Measurements from ENCODE around the gene ELANE.
"Not testable (repeated sequence)": the region's sequence is repeated elsewhere in the genome, so short reads cannot be mapped to it uniquely, and the experiment has no call there.

The ELANE gene

DNA sequence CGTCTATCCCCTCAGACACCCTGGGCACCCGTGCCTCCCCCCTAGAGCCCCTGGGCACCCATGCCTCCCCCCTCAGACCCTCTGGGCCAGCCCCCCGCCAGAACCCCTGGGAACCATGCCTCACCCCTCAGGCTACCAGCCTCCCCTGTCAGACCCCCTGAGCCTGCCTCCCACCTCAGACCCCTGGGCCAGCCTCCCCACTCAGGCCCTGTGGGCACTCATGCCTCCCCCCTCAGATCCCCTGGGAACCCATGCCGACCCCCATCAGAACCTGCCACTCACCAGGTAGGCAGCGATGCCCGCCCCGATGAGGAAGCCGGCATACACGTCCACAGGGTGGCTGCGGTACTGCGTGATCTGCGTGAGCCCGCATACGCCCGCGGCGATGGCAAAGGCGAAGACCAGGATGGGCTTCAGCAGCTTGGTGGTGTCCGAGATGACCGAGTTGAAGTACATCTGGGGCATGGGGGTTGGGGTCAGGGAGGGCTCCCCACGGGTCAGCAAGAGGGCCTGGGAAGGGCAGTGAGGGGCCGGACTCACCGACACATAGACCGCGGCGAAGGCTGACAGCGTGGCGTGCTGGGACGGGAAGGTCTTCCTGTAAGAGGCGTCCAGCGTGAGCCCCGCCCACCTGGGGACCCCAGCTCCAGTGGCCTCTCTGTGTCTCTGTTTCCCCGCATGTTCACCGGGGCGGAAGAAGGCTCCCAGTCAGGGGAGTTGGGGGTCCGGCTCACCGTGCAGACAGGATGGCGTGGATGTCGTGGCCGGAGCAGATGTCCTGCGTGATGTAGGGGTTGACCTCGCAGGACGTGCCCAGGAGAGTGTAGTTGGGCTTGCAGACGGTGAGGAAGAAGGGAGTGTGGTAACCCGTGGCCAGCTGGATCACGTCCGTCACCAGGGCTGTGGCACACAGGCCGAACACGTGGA lies 37.7 kb upstream of the ELANE start:
- DNase-seq (ENCODE audit: low read depth, low spot score) = no peak

GRCh38 chr19:815079-815774 lies 36.9 kb upstream of the ELANE start:
- no peak for DNase-seq (ENCODE audit: low read depth, low spot score)

DNA sequence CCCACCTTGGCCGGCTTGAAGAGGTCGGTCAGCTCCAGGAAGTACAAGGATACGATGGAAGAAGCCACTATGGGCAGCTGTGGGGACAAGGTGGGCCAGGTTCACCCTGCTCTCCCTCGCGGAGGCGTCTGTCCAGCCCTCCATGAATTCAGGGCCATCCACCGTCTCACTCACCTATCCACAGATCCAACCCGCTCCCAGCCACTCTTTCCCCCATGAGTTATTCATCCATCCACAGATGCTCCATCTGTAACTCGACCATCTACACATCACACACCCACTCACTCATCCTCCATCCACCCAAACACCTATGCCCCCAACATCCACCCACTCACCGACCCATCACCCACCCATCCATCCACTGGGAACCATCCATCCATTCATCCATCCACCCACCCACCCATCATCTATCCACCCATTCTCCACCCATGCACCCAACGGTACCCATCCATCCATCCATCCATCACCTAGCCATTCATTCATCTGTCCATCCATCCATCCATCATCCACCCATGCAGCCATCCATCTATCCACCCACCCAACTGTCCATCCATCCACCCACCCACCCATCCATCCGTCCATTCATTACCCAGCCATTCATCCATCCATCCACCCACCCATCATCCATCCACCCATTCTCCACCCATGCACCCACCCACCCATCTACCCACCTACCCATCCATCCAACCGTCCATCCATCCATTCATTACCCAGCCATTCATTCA lies 36.2 kb upstream of the ELANE start:
- no peak for DNase-seq (ENCODE audit: low read depth, low spot score)

DNA sequence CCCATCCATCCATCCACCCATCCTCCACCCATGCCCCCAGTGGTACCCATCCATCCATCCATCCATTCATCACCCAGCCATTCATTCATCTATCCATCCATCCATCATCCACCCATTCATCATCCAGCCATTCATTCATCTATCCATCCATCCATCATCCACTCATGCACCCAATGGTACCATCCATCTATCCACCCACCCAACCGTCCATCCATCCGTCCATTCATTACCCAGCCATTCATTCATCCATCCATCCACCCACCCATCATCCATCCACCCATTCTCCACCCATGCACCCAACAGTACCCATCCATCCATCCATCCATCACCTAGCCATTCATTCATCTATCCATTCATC lies 35.6 kb upstream of the ELANE start:
- no peak for DNase-seq (ENCODE audit: low read depth, low spot score)

DNA sequence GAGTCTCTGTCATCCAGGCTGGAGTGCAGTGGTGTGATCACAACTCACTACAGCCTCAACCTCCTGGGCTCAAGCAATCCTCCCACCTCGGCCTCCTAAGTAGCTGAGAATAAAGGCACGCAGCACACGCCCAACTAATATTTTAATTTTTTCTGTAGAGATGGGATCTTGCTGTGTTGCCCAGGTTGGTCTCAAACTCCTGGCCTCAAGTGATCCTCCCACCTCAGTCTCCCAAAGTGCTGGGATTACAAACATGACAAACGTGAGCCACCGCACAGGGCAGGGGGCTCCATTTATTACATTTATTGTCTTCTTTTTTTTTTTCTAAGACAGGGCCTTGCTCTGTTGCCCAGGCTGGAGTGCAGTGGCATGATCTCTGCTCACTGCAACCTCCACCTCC lies 31.9 kb upstream of the ELANE start:
- not testable (repeated sequence) for DNase-seq (ENCODE audit: low read depth, low spot score)

GRCh38 chr19:821231-821824 lies 30.8 kb upstream of the ELANE start:
- no peak for DNase-seq (ENCODE audit: low read depth, low spot score)

DNA sequence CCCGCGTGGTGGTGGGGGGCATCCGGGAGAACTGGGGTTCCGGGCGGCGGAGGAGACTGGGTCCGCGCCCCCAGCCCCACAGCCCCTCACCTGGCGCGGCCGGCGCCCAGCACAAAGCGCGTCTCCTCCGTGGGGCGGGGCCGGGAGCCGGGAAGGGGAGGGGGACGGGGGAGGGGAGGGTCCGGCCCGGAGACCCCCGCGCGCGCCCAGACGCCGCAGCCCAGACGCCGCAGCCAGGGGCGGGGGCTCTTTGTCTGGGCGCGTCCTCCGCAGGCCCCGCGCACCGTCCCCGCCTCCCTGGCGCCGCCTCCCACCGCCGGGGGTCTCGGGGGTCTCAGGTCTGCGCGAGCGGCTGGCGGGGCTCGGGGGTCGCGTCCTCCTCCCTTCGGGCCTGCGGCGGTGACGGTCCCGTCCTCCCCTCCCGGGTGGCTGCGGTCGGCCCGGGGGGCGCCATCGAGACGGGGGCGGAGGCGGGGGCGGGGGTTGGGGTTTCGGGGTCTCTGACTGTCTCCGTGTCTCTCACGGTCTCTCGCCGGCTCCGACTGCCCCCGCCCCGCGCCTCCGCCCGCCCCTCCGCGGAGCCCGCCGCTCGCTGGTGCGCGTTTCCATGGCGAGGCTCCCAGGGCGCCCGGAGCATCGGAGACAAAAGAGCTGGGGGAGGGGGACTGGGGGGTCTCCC lies 30.1 kb upstream of the ELANE start, which contains the start of gene PLPPR3:
PLPPR3 (minus strand) TSS at position 131 of the 679 bp plus-strand sequence. CDS start 396 bp downstream, outside the sequence.
- DNase-seq (ENCODE audit: low read depth, low spot score) = no peak

DNA sequence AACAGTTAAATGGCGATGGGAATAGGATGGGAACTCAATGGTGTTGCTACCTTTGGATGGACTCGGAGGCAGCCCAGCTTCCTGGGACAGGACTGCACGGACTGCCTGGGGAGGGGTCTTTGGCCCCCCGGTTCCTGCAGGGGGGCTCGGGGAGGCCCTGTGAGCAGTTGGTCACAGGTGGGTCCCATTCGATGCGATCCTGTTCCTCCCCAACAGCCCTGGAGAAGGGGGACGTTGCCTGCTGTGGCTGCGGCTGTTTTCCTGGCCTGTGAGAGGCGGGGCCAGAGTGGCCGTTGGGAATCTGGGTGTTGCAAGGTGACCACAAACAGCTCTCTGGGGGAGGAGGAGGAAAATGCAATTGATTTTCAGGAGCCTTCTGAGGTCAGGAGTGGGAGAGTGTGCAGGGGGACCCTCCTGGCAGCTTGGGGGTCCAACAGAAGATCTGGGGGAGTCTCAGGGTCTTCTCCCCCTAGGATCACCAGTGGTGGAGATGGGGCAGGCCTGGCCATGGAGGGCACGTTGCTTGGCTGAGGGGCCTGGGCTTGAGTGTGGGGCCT lies 28.5 kb upstream of the ELANE start:
- DNase-seq (ENCODE audit: low read depth, low spot score) = no peak

GRCh38 chr19:824885-825284 lies 27.2 kb upstream of the ELANE start:
- no peak for DNase-seq (ENCODE audit: low read depth, low spot score)

DNA sequence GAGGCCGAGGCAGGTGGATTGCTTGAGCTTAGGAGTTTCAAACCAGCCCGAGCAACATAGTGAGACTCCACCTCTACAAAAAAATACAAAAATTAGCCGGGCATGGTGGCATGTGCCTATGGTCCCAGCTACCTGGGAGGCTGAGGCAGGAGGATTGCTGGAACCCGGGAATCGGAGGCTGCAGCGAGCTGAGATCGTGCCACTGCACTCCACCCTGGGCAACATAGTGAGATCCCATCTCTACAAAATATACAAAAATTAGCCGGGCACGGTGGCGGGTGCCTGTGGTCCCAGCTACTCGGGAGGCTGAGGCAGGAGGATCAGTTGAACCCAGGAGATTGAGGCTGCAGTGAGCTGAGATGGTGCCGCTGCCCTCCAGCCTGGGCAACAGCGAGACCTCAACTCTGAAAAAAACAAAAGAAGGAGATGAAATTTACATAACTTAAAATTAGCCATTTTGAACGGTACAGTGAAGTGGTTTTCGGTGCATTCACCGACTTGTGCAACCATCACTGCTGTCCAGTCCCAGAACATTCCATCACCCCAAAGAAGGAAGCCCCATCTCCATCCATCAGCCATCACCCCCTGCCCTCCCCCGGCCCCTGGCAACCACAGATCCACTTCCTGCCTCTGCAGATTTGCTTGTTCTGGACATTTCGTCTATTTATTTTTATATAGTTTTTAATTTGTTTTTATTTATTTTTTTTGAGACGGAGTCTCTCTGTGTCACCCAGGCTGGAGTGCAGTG lies 26.0 kb upstream of the ELANE start:
- DNase-seq (ENCODE audit: low read depth, low spot score) = no peak

DNA sequence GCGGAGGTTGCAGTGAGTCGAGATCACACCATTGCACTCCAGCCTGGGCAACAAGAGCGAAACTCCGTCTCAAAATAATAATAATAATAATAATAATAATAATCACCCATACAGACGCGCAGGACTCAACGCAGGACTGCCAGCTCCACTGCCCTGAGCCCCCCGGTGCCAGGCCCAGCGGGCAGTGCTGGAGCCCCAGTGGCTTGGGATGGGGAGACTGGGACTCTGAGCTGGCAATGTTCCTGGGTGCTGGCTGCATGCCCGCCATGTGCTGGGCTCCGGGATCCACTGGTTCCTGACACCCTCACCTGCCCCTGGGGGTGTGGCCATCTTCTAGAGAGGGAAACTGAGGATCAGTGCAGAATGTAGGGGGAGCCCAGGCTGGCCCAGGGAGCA lies 24.8 kb upstream of the ELANE start:
- no peak for DNase-seq (ENCODE audit: low read depth, low spot score)

DNA sequence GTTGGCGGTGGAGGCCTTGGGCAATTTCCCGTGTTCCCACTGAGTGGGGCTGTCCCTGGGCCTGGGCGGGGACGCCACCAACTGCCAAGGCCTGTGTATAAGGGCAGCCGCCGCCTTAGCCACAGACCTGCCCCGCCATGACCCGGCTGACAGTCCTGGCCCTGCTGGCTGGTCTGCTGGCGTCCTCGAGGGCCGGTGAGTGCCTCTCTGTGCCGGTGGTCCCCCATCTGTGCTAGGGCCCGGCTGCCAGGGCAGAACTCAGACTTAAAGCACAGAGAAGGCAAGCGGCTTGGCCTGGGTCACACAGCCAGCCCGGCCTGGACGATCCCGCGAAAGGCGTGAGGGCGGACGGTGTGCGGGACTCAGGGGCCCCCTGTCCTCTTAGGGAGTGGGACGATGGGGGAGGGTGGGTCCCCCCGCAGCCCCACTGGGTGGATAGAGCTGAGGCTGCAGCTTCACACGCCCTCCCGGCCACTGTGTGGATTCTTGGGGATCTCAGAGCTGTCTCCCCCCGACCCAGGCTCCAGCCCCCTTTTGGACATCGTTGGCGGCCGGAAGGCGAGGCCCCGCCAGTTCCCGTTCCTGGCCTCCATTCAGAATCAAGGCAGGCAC lies 24.3 kb upstream of the ELANE start, which contains the start of gene AZU1:
AZU1 (plus strand) TSS at position 128 of the 612 bp plus-strand sequence; CDS start at position 138, 10 bp downstream.
- DNase-seq (ENCODE audit: low read depth, low spot score) = no peak

DNA sequence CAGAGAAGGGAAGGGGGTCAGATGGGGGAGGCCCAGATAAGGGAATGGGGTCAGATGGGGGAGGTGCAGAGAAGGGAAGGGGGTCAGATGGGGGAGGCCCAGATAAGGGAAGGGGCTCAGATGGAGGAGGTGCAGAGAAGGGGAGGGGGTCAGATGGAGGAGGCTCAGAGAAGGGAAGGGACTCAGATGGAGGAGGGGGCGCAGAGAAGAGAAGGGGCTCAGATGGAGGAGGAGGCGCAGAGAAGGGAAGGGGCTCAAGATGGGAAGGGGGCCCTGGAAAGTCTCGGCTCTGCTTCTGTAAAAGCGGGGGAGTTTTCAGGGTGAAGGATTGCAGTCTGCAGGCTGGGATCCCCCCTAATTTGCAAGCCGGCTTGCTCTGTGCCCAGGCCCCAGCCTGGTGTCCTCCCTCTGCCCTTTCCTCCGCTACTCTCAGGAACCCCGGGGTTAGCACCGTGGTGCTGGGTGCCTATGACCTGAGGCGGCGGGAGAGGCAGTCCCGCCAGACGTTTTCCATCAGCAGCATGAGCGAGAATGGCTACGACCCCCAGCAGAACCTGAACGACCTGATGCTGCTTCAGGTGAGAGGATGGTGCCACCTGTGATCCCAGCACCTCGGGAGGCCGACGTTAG lies 22.9 kb upstream of the ELANE start:
- DNase-seq (ENCODE audit: low read depth, low spot score) = no peak

- no peak for DNase-seq (ENCODE audit: low read depth, low spot score)
Observed at GRCh38 chr19:831407-832369, 20.4 kb upstream of the ELANE start.

- no peak for DNase-seq (ENCODE audit: low read depth, low spot score)
Observed at GRCh38 chr19:834216-834615, 17.9 kb upstream of the ELANE start.

GRCh38 chr19:835210-835810 lies 16.8 kb upstream of the ELANE start:
- no peak for DNase-seq (ENCODE audit: low read depth, low spot score)

DNA sequence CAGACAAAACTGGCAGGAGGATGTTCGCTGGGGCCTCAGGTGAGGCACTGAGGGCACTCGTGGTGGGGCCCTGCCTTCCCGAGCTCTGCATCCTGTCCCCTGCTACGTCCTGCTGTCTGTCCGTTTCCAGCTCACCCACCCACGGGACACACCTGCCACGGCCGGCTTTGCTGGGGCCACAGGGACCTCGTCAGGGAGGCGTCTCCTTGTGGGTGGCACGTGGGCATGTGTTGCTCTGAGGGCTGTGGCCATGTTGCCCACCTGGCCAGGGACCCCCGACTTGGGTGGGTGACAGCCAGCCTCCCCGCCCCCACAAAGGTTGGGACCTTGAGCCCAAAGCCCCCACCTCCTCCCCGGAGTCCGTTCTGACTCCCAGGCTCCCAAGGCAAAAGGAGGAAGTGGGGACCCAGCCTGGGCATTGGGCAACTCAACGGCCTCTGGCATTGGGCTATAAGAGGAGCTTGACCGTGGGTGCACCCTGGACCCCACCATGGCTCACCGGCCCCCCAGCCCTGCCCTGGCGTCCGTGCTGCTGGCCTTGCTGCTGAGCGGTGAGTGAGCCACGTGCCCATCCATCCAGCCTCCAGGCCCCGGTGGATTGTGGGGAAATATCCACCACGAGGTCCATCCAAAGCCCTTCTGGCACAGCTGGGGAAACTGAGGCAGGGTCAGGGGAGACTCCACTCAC lies 11.4 kb upstream of the ELANE start, which contains the start of gene PRTN3:
PRTN3 (plus strand) TSS at position 481 of the 688 bp plus-strand sequence; CDS start at position 491, 10 bp downstream.
- no peak for DNase-seq (ENCODE audit: low read depth, low spot score)

Data from ELF-1 (cell line).